Measurements from ENCODE around the gene PCYT1A. TPM values are rescaled to one million over a fixed set of nuclear protein-coding genes. Genes with fewer than 3 reads are reported as not detected.

Gene PCYT1A
- total RNA-seq, 2 donors from 2014 or later: 64.7 to 102 TPM

GRCh38 chr3:196274585-196274984 lies 12.9 kb downstream of the PCYT1A start:
- DNase-seq (ENCODE audit: low spot score): no peak
- TF ChIP-seq CTCF (IDR thresholded peaks at IDR 0.05): no peak
- Histone ChIP-seq H3K9me3 (no peaks in the 10 kb centered on the region), H3K36me3 (peaks cover 13% of the 10 kb centered on the region), H3K4me1 (ENCODE audit: control insufficient read depth in 1 of 2, low read depth in 2 of 2) (peaks cover 0 to 5% of the 10 kb centered on the region in 2 donors), H3K27ac (no peak overlapping the region), H3K27me3 (replicated peaks; ENCODE audit: insufficient read depth) (no peaks in the 10 kb centered on the region), H3K4me3 (no peak overlapping the region)
- ATAC-seq (ENCODE audit: insufficient number of reproducible peaks, low FRiP score, low read depth): no peak

DNA sequence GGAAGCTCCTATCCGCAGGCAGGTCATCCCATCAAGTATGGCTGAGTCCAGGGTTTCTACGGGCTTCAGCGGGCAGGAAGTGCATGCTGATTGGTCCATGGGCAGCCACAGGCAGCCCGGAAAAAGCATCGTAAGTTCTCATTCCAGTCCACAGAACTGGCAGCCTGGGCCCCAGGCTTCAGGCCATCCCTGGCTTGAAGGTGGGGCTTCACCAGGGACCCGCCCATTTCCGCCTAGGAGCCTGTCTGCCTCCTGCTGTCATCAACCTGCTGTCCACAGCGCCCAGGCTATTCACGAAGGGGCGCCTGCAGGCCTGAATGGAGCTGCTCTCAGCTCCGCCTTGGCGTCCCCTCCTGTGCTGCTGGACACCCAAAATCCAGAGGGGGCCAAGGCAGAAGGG lies 13.9 kb downstream of the PCYT1A start:
- ATAC-seq (ENCODE audit: insufficient number of reproducible peaks, low FRiP score, low read depth): no peak
- Histone ChIP-seq H3K27me3 (replicated peaks; ENCODE audit: insufficient read depth) (no peaks in the 10 kb centered on the region), H3K36me3 (peaks cover 13% of the 10 kb centered on the region), H3K4me1 (ENCODE audit: control insufficient read depth in 1 of 2, low read depth in 2 of 2) (no peaks in the 10 kb centered on the region), H3K9me3 (no peaks in the 10 kb centered on the region), H3K27ac (no peak overlapping the region), H3K4me3 (no peak overlapping the region)
- no peak for DNase-seq (ENCODE audit: low spot score)
- no peak for TF ChIP-seq CTCF (IDR thresholded peaks at IDR 0.05)

GRCh38 chr3:196272826-196273225 lies 14.7 kb downstream of the PCYT1A start:
- H3K27ac ChIP-seq: no peak overlapping the region
- no peaks in the 10 kb centered on the region for H3K9me3 ChIP-seq
- H3K27me3 ChIP-seq (replicated peaks; ENCODE audit: insufficient read depth): no peaks in the 10 kb centered on the region
- no peak for TF ChIP-seq CTCF (IDR thresholded peaks at IDR 0.05)
- ATAC-seq (ENCODE audit: insufficient number of reproducible peaks, low FRiP score, low read depth) (no peak), DNase-seq (ENCODE audit: low spot score) (no peak)
- H3K4me1 ChIP-seq (ENCODE audit: control insufficient read depth in 1 of 2, low read depth in 2 of 2): peaks cover 0 to 3% of the 10 kb centered on the region in 2 donors
- H3K4me3 ChIP-seq: no peak overlapping the region
- peaks cover 19% of the 10 kb centered on the region for H3K36me3 ChIP-seq

DNA sequence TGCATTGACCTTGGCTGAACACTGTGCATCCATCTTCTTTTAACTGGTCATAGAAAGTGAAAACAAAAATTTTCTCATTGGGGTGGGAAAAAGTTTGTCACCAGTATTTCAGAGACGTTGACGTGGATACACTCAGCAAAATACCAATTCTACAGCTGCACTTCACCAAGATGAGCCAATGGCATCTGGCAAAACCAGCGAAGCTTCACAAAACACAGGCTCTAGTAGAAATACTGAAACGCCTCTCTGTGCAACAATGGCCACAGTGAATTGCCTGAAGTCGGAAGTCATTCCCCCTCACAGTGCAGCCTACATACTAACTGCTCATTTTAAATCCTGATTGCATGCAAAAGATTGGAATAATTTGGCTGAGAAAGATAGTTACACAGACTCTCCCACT lies 17.0 kb downstream of the PCYT1A start:
- peaks cover 0 to 3% of the 10 kb centered on the region in 2 donors for H3K4me1 ChIP-seq (ENCODE audit: control insufficient read depth in 1 of 2, low read depth in 2 of 2)
- DNase-seq (ENCODE audit: low spot score) (no peak), ATAC-seq (ENCODE audit: insufficient number of reproducible peaks, low FRiP score, low read depth) (no peak)
- peaks cover 33% of the 10 kb centered on the region for H3K36me3 ChIP-seq
- H3K27ac ChIP-seq: no peak overlapping the region
- H3K4me3 ChIP-seq: no peak overlapping the region
- H3K27me3 ChIP-seq (replicated peaks; ENCODE audit: insufficient read depth): no peaks in the 10 kb centered on the region
- no peaks in the 10 kb centered on the region for H3K9me3 ChIP-seq
- no peak for TF ChIP-seq CTCF (IDR thresholded peaks at IDR 0.05)

GRCh38 chr3:196268284-196269163 lies 19.0 kb downstream of the PCYT1A start:
- no peak for DNase-seq (ENCODE audit: low spot score)
- H3K4me1 ChIP-seq (ENCODE audit: control insufficient read depth in 1 of 2, low read depth in 2 of 2): peaks cover 0 to 3% of the 10 kb centered on the region in 2 donors
- peaks cover 34% of the 10 kb centered on the region for H3K36me3 ChIP-seq
- no peak for TF ChIP-seq CTCF (IDR thresholded peaks at IDR 0.05)
- ATAC-seq (ENCODE audit: insufficient number of reproducible peaks, low FRiP score, low read depth): no peak
- no peaks in the 10 kb centered on the region for H3K27me3 ChIP-seq (replicated peaks; ENCODE audit: insufficient read depth)
- no peaks in the 10 kb centered on the region for H3K9me3 ChIP-seq
- H3K27ac ChIP-seq: no peak overlapping the region
- H3K4me3 ChIP-seq: no peak overlapping the region
